ENCODE results near the gene PCDH15.

GRCh38 chr10:54622017-54622416 is 179.0 kb downstream of the PCDH15 start:
- no peak for TF ChIP-seq CTCF (IDR thresholded peaks at IDR 0.05 in 4 of 5, conservative IDR thresholded peaks at IDR 0.05 in 1 of 5)
- TF ChIP-seq POLR2A (IDR thresholded peaks at IDR 0.05): no peak
